Measurements from ENCODE around the gene PRKG1.

- TF ChIP-seq REST (IDR thresholded peaks at IDR 0.05; ENCODE audit: insufficient read depth in 1 of 2, low read depth in 2 of 2, low read length in 2 of 2) (no peak), POLR2AphosphoS5 (IDR thresholded peaks at IDR 0.05; ENCODE audit: low read depth, low read length) (no peak), TAF1 (IDR thresholded peaks at IDR 0.05; ENCODE audit: borderline replicate concordance, insufficient read depth, low read length) (no peak), SIN3A (IDR thresholded peaks at IDR 0.05; ENCODE audit: borderline replicate concordance, insufficient read depth, low read length) (no peak), FOXP2 (optimal IDR thresholded peaks at IDR 0.05; ENCODE audit: borderline replicate concordance, extremely low read depth, extremely low read length, insufficient read depth) (no peak)
These were observed 890.3 kb downstream of the PRKG1 start for GRCh38 chr10:51964630-51965029.
